ENCODE measurements around the gene CR2.
A peak's percentile ranks its signal among the peaks of the same experiment; 100 is the strongest.
"Not testable (repeated sequence)": the region's sequence is repeated elsewhere in the genome, so short reads cannot be mapped to it uniquely, and the experiment has no call there.

The CR2 gene

DNA sequence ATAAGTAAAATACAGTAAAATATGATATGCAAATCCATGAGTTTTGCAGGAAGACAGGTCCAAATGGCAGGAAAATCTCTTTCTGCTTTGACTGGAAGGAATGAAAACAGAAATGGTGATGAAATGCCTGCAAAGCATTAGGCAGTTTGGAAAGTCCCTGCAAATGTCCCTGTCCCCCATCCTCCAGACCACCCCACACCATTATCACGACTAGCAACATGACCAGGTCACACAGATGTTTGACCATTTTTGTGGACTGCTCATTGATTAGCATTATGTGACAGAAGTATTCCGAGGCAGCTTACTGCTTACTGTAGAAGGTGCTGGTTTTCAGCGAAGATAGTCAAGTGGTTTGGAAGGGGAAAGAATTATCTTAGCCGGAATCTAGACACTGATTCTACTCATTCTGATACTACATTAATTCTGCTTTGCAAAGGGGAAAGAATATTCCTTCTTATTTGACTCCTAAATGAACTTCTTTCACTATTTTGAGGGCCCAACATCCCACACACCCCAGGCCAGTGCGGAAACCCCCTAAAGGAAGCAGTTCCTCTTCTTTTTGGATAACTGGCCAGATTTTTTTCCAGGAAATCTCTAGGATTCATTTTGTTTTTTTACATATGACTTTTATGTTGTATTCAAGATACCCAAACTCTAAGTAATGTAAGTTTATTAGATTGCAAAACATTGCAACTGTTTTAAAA, 9.5 kb upstream of the CR2 start:
- DNase-seq (ENCODE audit: low read depth): no peak

DNA sequence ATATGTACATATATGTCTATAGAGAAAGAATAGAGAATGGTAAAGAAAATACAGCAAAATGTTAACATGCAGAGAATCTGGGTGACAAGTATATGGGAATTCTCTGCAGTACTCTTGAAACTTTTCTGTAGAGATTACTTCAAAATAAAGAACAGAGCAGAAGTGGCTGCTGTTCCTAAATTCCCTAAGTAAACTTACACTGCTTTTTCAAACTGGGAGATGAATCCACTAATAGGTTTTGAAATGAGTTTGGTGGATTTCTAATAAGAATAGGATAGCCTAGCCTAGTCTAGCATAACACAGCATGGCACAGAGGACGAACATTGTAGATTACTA, 450 bp upstream of the CR2 start:
- no peak for DNase-seq (ENCODE audit: low read depth)

DNA sequence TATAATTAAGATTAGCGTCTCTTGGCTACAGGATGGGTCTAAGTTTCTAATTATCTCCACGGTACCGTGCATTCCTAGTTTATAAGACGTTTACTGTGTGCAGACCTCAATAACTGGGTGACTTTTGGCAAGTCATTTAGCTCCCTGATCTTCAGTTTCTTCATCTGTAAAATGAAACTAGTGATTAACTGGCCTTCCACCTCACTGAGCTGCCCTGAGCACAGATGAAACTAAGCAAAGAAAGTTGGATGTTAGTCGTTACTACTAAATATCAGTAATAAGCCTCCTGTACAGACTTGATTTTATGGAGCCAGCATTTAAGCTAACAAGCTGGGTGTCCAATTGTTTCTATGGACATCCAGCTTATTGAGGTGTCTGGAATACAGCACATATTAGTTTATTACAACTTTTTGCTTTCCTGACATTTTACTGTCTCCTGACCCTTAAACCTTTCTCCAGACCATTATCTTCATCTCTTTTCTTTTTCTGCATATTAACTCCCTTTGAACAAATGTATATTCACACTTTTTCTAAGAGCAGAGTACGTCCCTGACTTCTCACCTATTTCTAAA, 1.1 kb downstream of the CR2 start:
- DNase-seq (ENCODE audit: low read depth): no peak

DNA sequence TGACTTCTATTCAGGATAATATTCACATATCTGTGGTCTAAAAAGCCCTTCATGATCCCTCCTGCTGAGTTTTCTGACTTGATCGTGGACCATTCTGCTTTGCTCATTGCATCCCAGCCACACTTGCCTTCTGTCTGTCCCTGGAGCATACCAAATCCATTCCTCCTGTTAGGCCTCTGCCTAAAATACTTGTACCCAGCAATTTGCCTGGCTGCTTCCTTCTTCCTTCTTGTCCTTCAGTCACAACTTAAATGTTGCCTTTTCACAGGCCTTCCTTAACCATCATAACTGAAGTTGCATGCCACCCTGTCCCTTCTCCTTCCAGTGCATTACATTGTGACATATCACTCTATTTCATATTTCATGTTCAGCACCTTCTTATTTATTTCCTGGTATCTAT, 4.3 kb downstream of the CR2 start:
- DNase-seq (ENCODE audit: low read depth): no peak

DNA sequence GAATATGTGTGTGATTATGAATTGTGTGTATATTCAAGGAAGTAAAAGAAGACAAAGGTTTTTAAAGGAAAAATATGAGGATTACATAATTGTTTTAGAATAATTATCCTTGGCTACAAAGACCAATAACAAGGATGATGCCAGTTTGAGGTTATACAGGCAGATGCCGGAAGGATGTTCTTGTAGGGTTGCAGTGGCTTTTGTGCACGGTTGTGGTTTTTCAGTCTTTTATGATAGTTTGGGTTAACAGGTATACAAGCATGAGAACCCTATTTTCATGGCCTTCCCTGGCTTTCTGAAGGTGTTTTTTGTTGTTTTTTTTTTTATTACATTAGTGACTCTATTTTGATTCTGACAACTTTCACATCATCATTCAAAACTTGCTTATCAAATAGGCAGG, 4.9 kb downstream of the CR2 start:
- peak; percentile 0 for DNase-seq (ENCODE audit: low read depth)

DNA sequence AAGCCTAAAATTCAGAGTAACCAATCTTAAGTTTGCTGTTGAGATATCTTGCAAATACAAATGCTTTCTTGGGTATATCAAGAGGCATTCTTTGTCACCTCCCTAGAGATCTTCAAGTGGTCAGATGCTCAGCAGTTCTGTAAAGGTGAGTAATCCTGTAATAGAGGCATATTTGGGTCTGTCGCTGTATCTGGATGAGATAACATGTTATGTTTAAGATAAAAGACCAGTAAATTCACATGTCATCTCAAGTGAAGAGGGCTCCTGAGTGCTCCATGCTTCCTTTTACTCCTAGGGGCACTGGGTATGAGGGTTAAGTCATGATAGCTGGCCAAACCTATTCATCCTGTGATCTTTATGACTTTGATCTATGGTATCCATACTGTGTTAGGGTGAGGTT, 7.5 kb downstream of the CR2 start:
- no peak for DNase-seq (ENCODE audit: low read depth)

DNA sequence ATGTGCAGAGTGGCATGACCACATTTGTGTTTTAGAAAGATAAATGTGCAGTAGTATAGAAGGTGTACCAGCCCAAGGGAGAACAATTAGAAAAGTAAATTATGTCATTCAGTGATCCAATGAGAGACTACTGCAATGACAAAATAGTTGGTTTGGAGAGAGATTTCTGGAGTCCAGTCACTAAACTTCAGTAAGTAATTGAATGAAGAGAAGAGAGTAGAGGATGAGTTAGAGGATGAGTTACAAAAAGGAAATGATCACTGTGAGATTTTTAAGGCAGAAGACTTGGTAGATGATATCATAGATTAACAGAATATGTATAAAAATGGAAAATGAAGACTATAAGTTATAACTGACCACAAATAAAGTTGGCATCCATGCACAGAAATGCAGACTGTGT, 8.4 kb downstream of the CR2 start:
- no peak for DNase-seq (ENCODE audit: low read depth)

DNA sequence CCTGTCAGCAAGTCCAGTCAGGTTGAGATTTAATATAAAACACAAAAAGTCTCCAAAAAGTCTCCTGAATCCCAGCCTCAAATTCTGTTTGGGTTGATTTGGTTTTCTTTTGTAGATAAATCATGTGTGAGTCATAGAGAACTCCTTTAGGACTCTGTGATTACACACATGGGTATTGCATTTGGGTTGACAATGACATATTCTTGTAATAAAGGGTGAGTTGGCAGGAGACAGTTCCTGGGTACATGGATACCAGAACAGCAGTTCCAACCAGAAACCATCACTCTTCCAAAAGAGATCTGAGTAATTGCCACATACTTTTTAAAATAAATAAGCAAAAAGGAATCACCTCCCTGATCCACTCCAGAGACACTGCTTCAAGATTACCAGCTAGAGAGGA, 8.9 kb downstream of the CR2 start:
- DNase-seq (ENCODE audit: low read depth): no peak

DNA sequence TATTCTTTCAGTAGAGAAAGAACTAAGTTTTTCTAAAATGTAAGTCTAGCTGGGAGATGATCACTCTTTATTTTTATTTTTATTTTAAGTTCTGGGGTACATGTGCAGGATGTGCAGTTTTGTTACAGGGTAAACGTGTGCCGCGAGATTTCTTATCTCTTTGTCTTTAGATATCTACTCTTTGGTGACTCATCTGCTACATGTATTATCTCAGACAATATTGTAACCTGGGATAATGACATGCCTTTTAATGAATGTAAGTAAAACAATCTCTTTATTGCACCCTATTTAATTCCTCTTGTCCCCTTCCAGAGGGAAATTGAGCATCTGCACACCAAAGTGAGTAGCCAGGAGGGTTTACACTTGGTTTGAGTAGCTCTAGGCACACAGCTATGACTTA, 9.4 kb downstream of the CR2 start:
- DNase-seq (ENCODE audit: low read depth): no peak

DNA sequence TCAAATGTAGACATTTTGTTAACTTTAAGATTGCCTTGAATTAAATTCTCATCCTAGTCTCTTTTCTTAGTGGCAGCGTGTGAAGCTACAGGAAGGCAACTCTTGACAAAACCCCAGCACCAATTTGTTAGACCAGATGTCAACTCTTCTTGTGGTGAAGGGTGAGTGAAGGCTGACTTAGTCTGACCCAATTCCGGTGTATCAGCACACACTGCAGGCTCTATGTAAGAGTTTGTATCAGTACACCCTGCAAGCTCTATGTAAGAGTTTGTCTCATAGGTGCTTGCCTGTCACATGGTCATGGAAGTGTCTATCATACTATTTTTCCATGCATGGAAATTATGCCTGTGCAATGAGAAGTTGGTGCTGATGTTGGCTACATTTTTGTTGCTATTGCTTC, 16.8 kb downstream of the CR2 start:
- DNase-seq (ENCODE audit: low read depth): no peak

DNA sequence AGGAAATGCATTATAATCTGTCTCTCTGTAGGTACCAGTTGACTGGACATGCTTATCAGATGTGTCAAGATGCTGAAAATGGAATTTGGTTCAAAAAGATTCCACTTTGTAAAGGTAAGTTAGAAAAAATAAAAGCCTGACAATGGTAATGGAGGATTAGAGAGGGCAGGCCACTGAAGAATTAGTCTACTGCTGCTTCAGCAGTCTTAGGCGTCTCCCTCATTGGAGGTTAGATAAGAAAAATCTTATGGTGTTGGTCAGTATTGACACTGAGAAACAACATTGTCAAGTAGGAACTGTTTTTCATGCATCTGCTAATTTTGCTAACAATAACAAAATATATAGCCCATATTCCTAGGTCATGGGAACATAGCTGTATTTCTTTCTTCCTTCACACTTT, 20.1 kb downstream of the CR2 start:
- DNase-seq (ENCODE audit: low read depth): no peak

DNA sequence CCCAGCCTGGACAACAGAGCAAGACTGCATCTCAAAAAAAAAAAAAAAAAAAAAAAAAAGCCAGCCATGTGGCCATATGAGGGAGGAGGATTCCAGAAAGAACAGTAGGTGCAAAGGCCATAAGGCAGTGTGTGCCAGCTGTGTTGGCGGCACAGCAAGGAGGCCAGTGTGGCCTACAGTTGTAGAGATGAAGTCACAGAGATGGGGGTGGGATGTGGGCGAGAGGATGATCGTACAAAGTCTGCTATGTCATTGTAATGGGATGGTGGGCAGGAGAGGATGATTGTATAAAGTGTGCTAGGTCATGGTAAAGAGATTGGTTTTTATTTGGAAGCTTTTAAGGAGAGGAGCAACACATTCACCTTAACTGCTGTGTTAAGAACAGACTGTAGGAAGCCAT, 32.1 kb downstream of the CR2 start:
- no peak for DNase-seq (ENCODE audit: low read depth)

DNA sequence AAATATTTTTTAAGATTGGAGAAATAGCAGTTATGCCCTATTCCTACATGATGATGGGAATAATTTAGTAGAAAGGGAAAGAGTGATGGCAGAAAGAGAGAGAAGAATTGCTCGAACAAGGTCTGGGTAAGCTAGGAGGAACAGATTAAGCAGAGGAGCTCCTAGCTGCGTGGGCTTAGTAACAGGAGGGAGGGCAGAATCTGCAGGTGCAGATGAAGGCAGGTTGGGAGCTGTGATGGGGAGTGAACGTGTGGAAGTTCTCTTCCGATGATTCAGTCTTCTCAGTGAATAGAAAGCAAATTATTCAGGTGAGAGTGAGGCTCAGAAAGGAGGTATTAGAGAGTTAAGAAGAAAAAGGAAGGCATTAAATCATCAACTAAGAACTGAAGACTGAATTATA, 33.5 kb downstream of the CR2 start:
- DNase-seq (ENCODE audit: low read depth): no peak

DNA sequence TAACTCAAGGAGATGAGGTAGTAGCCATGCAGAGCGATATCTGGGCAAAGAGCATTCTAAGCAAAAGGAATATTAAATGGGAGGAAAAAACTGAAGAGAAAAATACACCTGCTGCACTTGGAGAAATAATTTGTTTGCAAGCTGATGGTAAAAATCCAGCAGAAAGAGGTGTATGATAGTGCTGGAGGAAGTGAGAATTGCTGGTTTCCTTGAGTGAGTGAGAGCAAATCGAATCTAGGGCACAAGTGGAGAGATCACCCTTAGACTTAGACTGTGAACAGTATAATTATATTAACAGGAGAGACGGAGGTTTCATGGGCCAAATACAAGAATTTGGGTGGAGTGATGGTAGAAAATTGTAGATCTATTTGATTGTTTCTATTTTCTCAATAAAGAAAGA, 39.1 kb downstream of the CR2 start:
- DNase-seq (ENCODE audit: low read depth): no peak

DNA sequence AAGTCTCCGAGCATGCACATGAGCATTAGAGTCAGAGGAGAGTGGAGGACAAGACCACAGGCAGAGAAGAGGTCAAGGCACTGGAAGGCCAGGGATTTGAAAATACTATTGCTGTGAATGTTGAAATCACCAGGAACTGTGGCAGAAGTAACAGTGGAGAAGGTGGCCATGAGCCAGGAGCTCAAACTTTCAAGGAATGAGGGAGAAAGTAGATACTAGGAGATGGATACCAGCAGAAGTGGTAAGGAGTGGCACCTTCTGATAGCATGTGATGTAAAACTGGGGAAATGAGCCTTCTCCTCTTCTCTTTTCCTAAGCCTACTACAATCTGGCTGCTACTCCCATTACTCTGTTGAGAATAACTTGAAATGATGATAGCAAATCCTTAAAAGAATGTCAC, 40.0 kb downstream of the CR2 start:
- no peak for DNase-seq (ENCODE audit: low read depth)

DNA sequence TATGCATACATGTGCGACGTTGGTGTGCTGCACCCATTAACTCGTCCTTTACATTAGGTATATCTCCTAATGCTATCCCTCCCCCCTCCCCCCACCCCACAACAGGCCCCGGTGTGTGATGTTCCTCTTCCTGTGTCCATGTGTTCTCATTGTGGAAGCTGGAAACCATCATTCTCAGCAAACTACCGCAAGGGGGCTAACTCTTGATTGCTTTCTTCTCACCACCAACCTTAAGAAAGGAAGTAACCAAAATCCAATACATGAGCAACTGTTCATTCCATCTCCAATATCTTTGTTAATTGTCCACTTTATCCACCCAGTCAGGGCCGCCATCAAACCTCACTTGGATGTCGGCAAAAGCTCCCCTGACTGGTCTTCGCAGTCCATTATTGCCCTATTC, 41.2 kb downstream of the CR2 start:
- DNase-seq (ENCODE audit: low read depth): not testable (repeated sequence)

DNA sequence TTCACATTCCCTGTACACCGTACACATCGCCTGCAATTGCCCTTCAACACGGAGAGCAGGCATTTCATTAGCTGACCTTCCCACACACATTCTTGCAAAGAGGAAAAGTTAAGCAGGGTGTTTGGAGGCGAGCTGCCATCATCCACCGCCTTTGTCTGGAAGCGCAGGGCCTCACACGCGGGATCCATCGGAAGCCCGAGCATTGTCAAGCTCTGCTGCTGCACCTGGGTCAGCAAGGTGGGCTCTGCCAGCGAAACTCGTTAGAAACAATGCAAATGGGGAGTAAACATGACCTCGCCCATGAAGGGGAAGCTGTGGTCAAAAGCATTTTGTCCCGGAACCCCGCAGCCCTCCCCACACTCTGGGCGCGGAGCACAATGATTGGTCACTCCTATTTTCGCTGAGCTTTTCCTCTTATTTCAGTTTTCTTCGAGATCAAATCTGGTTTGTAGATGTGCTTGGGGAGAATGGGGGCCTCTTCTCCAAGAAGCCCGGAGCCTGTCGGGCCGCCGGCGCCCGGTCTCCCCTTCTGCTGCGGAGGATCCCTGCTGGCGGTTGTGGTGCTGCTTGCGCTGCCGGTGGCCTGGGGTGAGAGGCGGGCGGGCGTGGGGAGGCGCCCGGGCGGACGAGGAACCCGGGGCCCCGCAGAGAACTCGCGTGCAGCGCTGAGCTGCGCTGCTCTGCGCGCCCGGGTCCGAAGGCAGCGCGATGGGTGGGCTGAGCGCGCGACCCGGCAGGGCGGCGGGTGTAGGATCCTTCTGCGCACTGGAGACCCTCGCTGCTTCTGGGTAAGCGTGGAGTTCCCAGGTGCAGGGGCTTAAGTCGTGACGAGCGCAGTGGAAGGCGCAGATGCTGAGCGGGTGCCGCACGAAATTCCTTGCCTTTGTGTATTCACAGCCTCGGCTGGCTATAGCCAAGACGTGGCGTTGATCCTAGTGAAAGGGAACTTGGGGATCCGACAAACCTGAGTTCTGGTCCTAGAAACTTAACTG, 42.0 kb downstream of the CR2 start, which contains the start of gene CR1:
Gene CR1, plus strand, starts transcription at position 357 of the 992 bp plus-strand sequence. Its CDS starts 111 bp downstream, at position 468.
- no peak for DNase-seq (ENCODE audit: low read depth)

DNA sequence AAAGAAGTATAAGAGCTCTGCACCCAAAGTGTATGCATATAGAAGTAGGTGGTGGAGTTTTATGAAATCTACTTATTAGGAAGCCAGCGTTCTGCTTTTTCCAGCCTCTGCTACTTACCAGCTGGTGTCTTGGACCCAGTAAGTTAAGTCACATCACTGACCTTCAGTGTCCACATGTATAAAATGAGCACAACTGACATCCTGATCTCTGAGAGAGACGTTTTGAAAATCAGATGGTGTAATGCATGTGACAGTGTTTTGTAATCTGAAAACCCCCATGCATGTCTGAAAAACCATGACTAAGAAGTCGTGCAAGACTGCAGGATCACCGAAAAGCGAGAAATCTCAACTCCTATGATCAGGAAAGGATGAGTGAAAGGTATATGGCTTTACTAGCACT, 43.8 kb downstream of the CR2 start:
- no peak for DNase-seq (ENCODE audit: low read depth)

DNA sequence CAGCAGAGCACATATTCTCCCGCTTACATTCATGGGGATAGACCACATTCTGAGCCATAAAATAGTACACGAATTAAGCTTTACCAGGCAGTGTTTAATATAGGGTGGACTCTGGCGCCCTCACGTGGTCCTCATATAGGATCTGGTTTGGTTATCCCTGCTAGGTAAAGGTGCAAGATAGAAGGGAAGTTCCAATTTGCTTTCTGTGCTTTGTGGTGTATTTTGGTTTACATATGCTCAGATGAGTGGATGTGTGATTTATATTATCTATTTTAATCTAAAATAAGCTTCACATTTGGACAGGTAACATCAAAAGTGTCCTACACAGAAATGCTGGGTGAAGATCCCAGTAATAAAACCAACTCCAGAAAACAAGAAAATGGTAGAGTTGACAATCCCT, 45.4 kb downstream of the CR2 start:
- DNase-seq (ENCODE audit: low read depth): peak; percentile 49

DNA sequence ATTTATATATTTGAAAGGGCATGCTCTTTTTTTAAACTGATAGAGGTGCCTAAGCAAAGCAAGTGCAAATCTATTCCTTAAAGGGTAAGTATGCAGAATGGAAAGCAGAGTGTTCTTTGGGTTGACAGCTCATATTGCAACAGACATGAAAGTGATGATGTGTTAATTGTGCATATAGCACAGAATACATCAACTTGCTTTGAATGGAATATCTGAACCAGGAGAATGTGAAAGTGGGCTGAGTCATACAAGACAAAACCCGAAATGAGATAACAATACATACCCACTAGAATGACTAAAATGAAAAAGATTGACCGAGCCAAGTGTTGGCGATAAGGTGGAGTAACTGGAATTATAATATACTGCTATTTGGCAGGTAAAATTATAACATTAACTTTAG, 46.2 kb downstream of the CR2 start:
- no peak for DNase-seq (ENCODE audit: low read depth)

DNA sequence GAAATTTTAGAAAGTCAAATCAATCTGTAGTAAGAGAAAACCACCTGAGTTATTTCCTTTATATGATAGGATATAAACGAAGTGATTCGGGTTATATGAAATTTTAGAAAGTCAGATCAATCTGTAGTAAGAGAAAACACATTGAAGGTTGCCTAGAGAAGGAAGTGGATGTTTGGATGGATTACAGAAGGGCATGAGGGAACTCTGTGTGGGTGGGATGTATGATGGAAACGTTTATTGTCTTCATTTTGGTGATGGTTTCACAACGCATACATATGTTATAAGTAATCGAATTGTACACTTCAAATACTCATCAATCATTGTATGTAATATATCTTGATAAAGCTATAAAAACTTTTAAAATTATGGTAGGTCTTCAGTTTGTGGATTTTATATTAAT, 46.9 kb downstream of the CR2 start:
- no peak for DNase-seq (ENCODE audit: low read depth)

DNA sequence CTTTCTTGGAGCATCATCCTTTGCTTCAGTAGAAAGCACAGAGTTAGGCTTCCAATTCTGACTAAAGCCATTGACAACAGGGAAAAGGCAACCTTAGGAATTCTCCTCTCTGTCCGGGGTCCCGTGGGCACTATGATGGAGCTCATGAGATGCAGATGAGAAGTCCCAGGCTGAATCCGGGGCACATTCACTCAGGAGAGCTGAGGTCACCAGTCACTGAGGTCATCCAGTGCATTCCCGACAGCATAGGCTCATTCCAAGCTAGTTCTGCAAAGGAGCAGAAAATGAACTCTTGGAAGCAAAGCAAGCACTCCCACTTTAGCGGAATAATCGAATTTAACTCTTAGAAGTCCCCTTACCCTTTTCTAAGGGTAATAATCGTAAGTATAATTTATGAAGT, 48.6 kb downstream of the CR2 start:
- no peak for DNase-seq (ENCODE audit: low read depth)

DNA sequence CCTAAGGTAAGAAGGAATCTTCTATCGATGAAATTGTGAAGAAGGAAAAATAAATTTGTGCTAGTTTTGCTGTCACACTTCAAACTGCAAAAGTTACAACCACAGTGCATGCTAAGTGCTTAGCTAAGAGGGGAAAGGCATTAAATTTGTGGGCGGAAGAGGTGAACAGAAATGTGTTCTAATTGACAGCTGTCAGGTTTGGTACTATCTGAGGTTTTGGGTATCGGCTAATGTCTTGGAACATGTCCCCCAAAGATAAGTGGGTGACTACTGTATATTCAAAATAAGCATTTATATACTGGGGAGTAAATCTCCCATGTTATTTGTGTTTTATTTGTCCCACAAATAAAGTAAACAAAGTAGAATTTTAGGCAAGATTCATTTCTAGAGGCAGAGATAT, 49.8 kb downstream of the CR2 start:
- no peak for DNase-seq (ENCODE audit: low read depth)

Measured in activated T-helper 9 cell treated with anti-CD3 and anti-CD28 coated beads, Interleukin-2, amount 50 U/mL, for 16 hours (primary cell).